AG10803 (cell line): ENCODE results near the gene CSNK2A1.

Experiments
- DNase-seq: peaks from one replicate; pipeline ENCODE4 v3.0.0; 2010; ENCODE audit warnings: low read depth
- H3K4me3 ChIP-seq: 2 replicates; pipeline ENCODE4 v1.5.1; 2011; ENCODE audit warnings: mild to moderate bottlenecking, low read length, control low read depth
- TF ChIP-seq, protein P1 (sequence below): conservative IDR thresholded peaks from 2 replicates; pipeline ENCODE4 v1.5.1; 2011; ENCODE audit warnings: mild to moderate bottlenecking, low read length, control low read depth, inconsistent platforms

CSNK2A1 gene

DNA sequence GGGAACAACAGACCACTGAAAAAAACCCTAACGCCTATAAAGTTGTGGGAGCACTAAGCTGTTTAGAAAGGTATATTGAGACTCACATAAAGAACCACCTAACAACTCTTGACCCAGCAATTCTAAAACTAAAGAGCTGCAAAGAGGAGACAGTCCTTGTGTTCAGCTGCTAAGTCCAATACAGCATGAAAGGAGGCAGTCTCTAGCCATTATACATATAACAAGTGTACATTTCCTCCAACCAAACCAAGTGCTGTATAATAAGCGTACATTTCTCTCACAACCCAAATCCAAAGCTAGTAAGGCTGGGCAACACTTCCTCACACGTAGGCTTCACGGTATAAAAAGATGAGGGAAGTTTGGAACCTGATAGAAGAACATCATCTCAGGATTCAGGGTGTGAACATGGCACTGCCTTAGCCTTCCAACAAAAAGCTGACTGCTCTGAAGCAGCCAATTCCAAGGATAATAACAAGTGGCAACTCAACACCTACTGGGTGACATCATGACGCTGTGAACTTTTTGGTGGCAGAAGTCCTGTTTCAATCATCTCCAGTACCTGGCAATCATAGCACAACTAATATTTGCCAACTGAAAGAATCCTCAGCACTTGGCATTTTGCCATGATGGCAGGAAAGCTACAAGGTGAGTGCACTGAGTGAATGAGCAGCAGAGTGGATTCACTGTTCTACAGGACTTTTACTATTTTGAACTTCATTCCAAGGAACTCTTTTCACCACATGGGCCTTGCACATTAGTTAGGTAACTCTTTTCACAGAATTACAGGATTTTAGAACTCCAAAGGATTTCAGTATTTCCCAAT, 97.9 kb downstream of the CSNK2A1 start:
- DNase-seq: no peak
- TF ChIP-seq, protein P1, sequence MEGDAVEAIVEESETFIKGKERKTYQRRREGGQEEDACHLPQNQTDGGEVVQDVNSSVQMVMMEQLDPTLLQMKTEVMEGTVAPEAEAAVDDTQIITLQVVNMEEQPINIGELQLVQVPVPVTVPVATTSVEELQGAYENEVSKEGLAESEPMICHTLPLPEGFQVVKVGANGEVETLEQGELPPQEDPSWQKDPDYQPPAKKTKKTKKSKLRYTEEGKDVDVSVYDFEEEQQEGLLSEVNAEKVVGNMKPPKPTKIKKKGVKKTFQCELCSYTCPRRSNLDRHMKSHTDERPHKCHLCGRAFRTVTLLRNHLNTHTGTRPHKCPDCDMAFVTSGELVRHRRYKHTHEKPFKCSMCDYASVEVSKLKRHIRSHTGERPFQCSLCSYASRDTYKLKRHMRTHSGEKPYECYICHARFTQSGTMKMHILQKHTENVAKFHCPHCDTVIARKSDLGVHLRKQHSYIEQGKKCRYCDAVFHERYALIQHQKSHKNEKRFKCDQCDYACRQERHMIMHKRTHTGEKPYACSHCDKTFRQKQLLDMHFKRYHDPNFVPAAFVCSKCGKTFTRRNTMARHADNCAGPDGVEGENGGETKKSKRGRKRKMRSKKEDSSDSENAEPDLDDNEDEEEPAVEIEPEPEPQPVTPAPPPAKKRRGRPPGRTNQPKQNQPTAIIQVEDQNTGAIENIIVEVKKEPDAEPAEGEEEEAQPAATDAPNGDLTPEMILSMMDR: no peak
- no peak overlapping the region for H3K4me3 ChIP-seq

DNA sequence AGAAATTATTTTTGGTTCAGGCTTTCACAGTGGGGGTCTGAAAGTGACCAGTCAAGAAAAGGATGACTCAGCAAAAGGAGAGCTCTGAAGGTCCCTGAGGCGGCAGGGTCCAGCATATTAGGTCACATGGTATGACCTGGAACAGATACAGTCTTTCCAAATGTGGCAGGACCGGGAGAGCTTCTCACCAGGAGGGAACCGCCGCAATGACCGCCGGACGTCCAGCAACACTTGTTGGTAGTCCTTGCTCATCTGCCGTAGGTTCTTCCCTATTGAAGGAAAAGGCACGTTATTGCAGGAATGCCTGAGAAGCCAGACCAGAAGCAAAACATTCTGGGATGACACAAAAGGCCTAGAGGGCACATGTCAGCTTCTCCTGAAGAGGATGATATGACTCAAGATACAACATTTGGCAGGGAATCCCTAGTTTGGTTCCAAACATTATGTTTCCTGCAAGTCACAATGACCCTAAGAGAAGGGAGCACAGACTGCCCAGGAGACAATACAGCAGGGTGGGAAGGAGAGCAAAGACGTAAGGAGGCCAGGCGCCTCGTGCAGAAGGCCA, 98.6 kb downstream of the CSNK2A1 start:
- peak; percentile 66 for DNase-seq
- TF ChIP-seq, protein P1: no peak
- H3K4me3 ChIP-seq: no peak overlapping the region

DNA sequence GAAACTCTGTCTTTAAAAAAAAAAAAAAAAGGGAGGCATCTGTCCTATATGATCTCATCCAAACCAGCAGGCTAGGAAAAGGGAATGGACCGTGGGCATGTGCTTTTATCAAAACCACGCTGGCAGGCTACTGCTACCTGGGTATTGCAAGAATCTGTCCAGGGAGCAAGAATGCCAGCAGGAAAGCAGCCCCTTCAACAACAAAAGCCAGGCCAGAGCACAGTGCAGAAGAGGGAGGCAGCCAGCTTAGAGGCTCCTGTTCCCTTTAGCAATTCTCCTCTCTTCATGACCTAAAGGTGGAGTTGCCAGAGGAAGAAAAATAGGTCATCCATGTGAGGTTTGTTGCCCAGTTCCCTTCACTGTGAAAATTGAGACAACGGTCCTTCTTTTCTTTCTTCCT, 99.5 kb downstream of the CSNK2A1 start:
- DNase-seq: no peak
- TF ChIP-seq, protein P1: no peak
- H3K4me3 ChIP-seq: no peak overlapping the region

DNA sequence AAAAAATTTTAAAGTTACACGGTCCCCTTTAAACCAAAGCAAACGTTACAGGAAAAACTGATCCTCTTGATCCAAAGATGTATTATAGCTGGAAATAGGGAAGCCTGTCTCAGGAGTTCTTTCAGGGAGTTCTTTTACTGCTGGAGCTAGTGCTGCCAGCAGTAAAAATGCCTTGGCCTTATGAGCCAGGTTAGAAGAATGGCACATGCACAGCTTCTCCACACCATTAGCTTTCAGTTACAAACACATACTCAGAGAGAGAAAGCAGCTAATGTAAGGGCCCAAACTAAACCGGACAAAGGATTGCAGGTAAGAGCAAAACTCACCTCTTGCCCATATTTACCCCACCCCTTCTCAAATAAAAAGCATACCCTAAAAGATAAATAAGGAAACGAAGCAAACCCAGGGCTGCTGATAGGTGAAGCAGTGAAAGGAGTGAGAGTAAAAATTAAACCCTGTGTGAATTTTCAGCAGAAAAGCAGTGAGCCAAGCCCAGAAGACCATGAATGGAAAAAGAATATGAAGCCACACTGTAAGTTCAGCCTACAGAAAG, 100.3 kb downstream of the CSNK2A1 start:
- DNase-seq: no peak
- no peak overlapping the region for H3K4me3 ChIP-seq

DNA sequence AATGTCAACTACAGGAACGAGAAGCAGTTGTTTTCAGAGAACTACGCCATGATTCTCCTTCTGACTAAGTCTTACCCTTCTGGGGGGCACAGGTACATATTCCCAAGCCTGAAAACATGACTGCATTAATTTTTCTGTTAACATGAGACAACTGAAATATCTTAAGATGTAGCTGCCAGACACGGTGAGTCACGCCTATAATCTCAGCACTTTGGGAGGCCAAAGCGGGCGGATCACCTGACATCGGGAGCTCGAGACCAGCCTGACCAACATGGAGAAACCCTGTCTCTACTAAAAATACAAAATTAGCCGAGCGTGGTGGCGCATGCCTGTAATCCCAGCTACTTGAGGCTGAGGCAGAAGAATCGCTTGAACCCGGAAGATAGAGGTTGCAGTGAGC, 103.0 kb downstream of the CSNK2A1 start:
- no peak for DNase-seq
- TF ChIP-seq, protein P1: no peak
- H3K4me3 ChIP-seq: no peak overlapping the region

More for the DNA sequence above, 100.3 kb downstream of the CSNK2A1 start:
- TF ChIP-seq, protein P1: no peak

DNA sequence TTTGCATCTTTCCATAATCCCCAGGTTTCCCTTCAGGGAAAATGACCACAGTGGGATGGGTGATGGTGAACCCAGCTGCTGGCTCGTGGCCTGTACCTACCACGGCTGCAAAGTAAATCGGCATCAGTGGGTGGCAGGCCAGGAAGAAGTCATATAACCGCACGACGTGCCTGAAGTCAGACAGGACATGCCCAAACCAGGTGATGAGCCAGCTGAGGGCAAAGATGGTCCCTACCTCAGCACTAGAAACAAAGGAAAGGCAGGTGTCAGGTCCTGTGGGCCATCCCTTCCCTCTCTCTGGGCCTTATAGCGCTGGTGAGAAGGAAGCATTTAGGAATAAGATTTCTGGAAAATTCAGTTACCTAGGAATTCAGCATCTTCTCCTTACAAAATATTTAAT, 103.4 kb downstream of the CSNK2A1 start:
- TF ChIP-seq, protein P1: no peak
- no peak overlapping the region for H3K4me3 ChIP-seq
- no peak for DNase-seq
